GM23338 (cell line): ENCODE results near the gene GRAMD4. TPM values are rescaled to one million over a fixed set of nuclear protein-coding genes. Genes with fewer than 3 reads are reported as not detected.

Experiments used
- ATAC-seq: fragments of 200-7000 bp; cut with Tn5 transposase; 3 replicates; pipeline ENCODE4 v1.9.1; 2020
- DNase-seq: peaks from one replicate; pipeline ENCODE4 v3.0.0-alpha.2; 2015; ENCODE audit warnings: low spot score
- H2AFZ ChIP-seq: fragments of 200-600 bp; sonication (generic); 2 replicates; pipeline ENCODE4 v1.8.0; 2016; ENCODE audit warnings: antibody characterized with exemption, mild to moderate bottlenecking, moderate library complexity
- H3F3A ChIP-seq: fragments of 200-600 bp; sonication (generic); replicated peaks from 2 replicates; pipeline ENCODE4 v1.8.0; 2017; ENCODE audit warnings: antibody characterized with exemption, mixed run types, low read depth
- H3K27ac ChIP-seq: fragments of 200-600 bp; sonication (generic); 2 replicates; pipeline ENCODE4 v1.6.1; 2016; ENCODE audit warnings: low read depth
- H3K27me3 ChIP-seq: fragments of 200-600 bp; sonication (generic); 2 replicates; pipeline ENCODE4 v1.8.0; 2016; ENCODE audit warnings: mild to moderate bottlenecking, mixed run types, moderate library complexity; ENCODE audit not compliant: insufficient read depth
- H3K36me3 ChIP-seq: fragments of 200-600 bp; sonication (generic); 2 replicates; pipeline ENCODE4 v1.8.0; 2016; ENCODE audit warnings: mild to moderate bottlenecking; ENCODE audit not compliant: insufficient read depth
- H3K4me1 ChIP-seq: fragments of 200-600 bp; sonication (generic); 2 replicates; pipeline ENCODE4 v1.8.0; 2016; ENCODE audit warnings: mild to moderate bottlenecking, moderate library complexity; ENCODE audit not compliant: insufficient read depth
- H3K4me2 ChIP-seq: fragments of 200-600 bp; sonication (generic); 2 replicates; pipeline ENCODE4 v1.7.1; 2017; ENCODE audit warnings: mixed run types
- H3K4me3 ChIP-seq: fragments of 200-600 bp; sonication (generic); 2 replicates; pipeline ENCODE4 v1.6.1; 2016; ENCODE audit warnings: mixed run types
- H3K79me2 ChIP-seq: fragments of 200-600 bp; sonication (generic); replicated peaks from 2 replicates; pipeline ENCODE4 v1.8.0; 2017; ENCODE audit warnings: mild to moderate bottlenecking; ENCODE audit not compliant: insufficient read depth
- H3K9me2 ChIP-seq: fragments of 200-600 bp; sonication (generic); 2 replicates; pipeline ENCODE4 v1.8.0; 2017; ENCODE audit not compliant: insufficient read depth
- H4K20me1 ChIP-seq: fragments of 200-600 bp; sonication (generic); replicated peaks from 2 replicates; pipeline ENCODE4 v1.8.0; 2017; ENCODE audit warnings: mild to moderate bottlenecking; ENCODE audit not compliant: insufficient read depth
- H3K27ac Mint-ChIP-seq: 2 replicates; pipeline ENCODE4 v1.8.0; 2020; ENCODE audit warnings: inconsistent platforms, mild to moderate bottlenecking, moderate library complexity, mixed read lengths
- H3K27me3 Mint-ChIP-seq: 3 replicates; pipeline ENCODE4 v1.8.0; 2022; ENCODE audit warnings: low read depth, mild to moderate bottlenecking, moderate library complexity, mixed read lengths, inconsistent platforms; ENCODE audit not compliant: insufficient read depth, poor library complexity
- H3K36me3 Mint-ChIP-seq: 3 replicates; pipeline ENCODE4 v1.8.0; 2021; ENCODE audit warnings: low read depth, mild to moderate bottlenecking, inconsistent platforms, moderate library complexity, mixed read lengths
- H3K4me1 Mint-ChIP-seq: 3 replicates; pipeline ENCODE4 v1.8.0; 2020; ENCODE audit warnings: mild to moderate bottlenecking, inconsistent platforms, mixed read lengths
- H3K4me3 Mint-ChIP-seq: 3 replicates; pipeline ENCODE4 v1.8.0; 2021; ENCODE audit warnings: moderate library complexity, mild to moderate bottlenecking, inconsistent platforms, mixed read lengths
- H3K9me3 Mint-ChIP-seq: 3 replicates; pipeline ENCODE4 v1.8.0; 2020; ENCODE audit warnings: moderate library complexity, mild to moderate bottlenecking, inconsistent platforms, mixed read lengths
- CREB1 ChIP-seq: fragments of 250-450 bp; sonication (Bioruptor Pico); IDR thresholded peaks from 2 replicates; pipeline ENCODE4 v1.5.0; 2020; ENCODE audit warnings: low read depth, mild to moderate bottlenecking, moderate library complexity
- CTCF ChIP-seq, 2 experiments: fragments of 200-600 bp in 1 of 2; sonication (generic) in 1 of 2; conservative IDR thresholded peaks; 2 replicates each; pipeline versions ENCODE4 v1.5.1 to v1.6.1; 2016 to 2017; ENCODE audit warnings: antibody characterized with exemption in 2 of 2, low read depth in 2 of 2, mild to moderate bottlenecking in 2 of 2, moderate library complexity in 1 of 2
- JUNB ChIP-seq: IDR thresholded peaks from one replicate; pipeline ENCODE4 v1.6.1; 2016; ENCODE audit warnings: antibody characterized with exemption; ENCODE audit not compliant: unreplicated experiment
- NANOG ChIP-seq: IDR thresholded peaks from 2 replicates; pipeline ENCODE4 v1.6.1; 2016; ENCODE audit warnings: antibody characterized with exemption, borderline replicate concordance
- REST ChIP-seq: IDR thresholded peaks from one replicate; pipeline ENCODE4 v1.6.1; 2018; ENCODE audit warnings: antibody characterized with exemption; ENCODE audit not compliant: unreplicated experiment
- STAT1 ChIP-seq: IDR thresholded peaks from one replicate; pipeline ENCODE4 v1.6.1; 2016; ENCODE audit warnings: antibody characterized with exemption; ENCODE audit not compliant: unreplicated experiment
- ZNF331 ChIP-seq: fragments of 250-450 bp; sonication (Bioruptor Pico); IDR thresholded peaks from 2 replicates; pipeline ENCODE4 v1.5.0; 2020; ENCODE audit warnings: low read depth, mild to moderate bottlenecking, moderate library complexity
- polyA plus RNA-seq: library from polyadenylated mRNA; unstranded; fragments of >200 nt; fragmentation: Nextera tagmentation; extraction: Ambion mirVana; gene quantifications from 2 replicates; pipeline ENCODE4 v1.2.1, GENCODE V29; 2016
- total RNA-seq: library from RNA; depleted of rRNA; stranded (reverse); fragments of >200 nt; shearing (Covaris generic); gene quantifications from 2 replicates; pipeline ENCODE4 v1.2.3, GENCODE V29; 2014
- TF ChIP-seq, protein P1 (sequence below): fragments of 250-450 bp; sonication (Bioruptor Pico); IDR thresholded peaks from 2 replicates; pipeline ENCODE4 v1.5.0; 2020; ENCODE audit warnings: mild to moderate bottlenecking, moderate library complexity
- TF ChIP-seq, protein P2 (sequence below): IDR thresholded peaks from 2 replicates; pipeline ENCODE4 v1.6.1; 2016; ENCODE audit warnings: antibody characterized with exemption

The GRAMD4 gene
- total and polyA plus RNA-seq, 2 experiments from 2014 or later, result 2.7 to 81.8 TPM

DNA sequence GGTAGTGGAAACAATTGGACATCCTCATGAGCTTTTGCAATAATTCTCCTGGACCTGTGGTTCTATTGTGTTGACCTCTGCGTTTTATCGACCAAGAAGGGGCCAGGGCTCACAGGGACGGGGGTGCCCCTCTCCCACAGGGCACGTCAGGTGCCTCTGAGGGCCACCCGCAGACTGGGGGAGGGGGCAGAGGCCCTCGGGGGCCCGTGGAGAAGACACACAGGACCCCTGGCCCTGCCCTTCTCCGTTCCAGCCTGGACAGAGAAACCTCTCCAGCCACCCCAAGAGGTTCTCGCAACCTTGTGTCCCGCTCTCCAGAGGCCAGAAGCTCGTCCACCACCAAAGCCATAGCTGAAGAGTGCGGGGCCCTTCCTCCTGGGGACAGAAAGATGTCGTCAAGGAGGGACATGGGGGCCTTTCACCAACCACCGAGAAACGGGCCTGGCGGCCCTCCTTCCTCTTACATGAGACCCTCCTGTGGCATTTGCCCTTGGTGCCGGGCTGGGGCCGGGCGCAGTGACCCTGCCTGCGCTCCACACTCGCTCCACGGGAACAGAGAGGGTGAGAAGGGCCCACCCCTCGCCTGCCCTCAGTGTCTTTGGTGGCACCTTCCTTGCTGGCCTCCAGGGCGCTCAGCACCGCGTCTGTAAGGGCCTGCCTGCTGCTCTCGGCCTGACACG lies 57.3 kb downstream of the GRAMD4 start:
- Mint-ChIP-seq H3K27me3 (peaks cover 11% of the 10 kb centered on the region), H3K36me3 (no peaks in the 10 kb centered on the region), H3K9me3 (no peaks in the 10 kb centered on the region), H3K4me1 (peaks cover under 1% of the 10 kb centered on the region; the same call in 1 of the 3 replicates), H3K4me3 (no peak overlapping the region), H3K27ac (no peak overlapping the region)
- Histone ChIP-seq H3K79me2 (no peaks in the 10 kb centered on the region), H3F3A (no peaks in the 10 kb centered on the region), H2AFZ (no peak overlapping the region), H3K4me3 (no peak overlapping the region), H3K4me2 (no peak overlapping the region), H3K27me3 (no peaks in the 10 kb centered on the region), H3K36me3 (no peaks in the 10 kb centered on the region), H3K27ac (no peak overlapping the region), H3K4me1 (no peaks in the 10 kb centered on the region), H4K20me1 (no peaks in the 10 kb centered on the region), H3K9me2 (no peaks in the 10 kb centered on the region)
- DNase-seq, result no peak
- no peak for ATAC-seq
- TF ChIP-seq JUNB (no peak), ZNF331 (CRISPR knock-in tag) (no peak), CREB1 (CRISPR knock-in tag) (no peak), STAT1 (no peak), NANOG (no peak), REST (no peak), CTCF (conservative IDR thresholded peaks at IDR 0.05; ENCODE audit: low read depth in 2 of 2) (no peak)
- TF ChIP-seq, protein P1, sequence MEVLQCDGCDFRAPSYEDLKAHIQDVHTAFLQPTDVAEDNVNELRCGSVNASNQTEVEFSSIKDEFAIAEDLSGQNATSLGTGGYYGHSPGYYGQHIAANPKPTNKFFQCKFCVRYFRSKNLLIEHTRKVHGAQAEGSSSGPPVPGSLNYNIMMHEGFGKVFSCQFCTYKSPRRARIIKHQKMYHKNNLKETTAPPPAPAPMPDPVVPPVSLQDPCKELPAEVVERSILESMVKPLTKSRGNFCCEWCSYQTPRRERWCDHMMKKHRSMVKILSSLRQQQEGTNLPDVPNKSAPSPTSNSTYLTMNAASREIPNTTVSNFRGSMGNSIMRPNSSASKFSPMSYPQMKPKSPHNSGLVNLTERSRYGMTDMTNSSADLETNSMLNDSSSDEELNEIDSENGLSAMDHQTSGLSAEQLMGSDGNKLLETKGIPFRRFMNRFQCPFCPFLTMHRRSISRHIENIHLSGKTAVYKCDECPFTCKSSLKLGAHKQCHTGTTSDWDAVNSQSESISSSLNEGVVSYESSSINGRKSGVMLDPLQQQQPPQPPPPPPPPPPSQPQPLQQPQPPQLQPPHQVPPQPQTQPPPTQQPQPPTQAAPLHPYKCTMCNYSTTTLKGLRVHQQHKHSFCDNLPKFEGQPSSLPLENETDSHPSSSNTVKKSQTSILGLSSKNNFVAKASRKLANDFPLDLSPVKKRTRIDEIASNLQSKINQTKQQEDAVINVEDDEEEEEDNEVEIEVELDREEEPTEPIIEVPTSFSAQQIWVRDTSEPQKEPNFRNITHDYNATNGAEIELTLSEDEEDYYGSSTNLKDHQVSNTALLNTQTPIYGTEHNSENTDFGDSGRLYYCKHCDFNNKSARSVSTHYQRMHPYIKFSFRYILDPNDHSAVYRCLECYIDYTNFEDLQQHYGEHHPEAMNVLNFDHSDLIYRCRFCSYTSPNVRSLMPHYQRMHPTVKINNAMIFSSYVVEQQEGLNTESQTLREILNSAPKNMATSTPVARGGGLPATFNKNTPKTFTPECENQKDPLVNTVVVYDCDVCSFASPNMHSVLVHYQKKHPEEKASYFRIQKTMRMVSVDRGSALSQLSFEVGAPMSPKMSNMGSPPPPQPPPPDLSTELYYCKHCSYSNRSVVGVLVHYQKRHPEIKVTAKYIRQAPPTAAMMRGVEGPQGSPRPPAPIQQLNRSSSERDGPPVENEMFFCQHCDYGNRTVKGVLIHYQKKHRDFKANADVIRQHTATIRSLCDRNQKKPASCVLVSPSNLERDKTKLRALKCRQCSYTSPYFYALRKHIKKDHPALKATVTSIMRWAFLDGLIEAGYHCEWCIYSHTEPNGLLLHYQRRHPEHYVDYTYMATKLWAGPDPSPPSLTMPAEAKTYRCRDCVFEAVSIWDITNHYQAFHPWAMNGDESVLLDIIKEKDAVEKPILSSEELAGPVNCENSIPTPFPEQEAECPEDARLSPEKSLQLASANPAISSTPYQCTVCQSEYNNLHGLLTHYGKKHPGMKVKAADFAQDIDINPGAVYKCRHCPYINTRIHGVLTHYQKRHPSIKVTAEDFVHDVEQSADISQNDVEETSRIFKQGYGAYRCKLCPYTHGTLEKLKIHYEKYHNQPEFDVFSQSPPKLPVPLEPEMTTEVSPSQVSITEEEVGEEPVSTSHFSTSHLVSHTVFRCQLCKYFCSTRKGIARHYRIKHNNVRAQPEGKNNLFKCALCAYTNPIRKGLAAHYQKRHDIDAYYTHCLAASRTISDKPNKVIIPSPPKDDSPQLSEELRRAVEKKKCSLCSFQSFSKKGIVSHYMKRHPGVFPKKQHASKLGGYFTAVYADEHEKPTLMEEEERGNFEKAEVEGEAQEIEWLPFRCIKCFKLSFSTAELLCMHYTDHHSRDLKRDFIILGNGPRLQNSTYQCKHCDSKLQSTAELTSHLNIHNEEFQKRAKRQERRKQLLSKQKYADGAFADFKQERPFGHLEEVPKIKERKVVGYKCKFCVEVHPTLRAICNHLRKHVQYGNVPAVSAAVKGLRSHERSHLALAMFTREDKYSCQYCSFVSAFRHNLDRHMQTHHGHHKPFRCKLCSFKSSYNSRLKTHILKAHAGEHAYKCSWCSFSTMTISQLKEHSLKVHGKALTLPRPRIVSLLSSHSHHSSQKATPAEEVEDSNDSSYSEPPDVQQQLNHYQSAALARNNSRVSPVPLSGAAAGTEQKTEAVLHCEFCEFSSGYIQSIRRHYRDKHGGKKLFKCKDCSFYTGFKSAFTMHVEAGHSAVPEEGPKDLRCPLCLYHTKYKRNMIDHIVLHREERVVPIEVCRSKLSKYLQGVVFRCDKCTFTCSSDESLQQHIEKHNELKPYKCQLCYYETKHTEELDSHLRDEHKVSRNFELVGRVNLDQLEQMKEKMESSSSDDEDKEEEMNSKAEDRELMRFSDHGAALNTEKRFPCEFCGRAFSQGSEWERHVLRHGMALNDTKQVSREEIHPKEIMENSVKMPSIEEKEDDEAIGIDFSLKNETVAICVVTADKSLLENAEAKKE (CRISPR knock-in tag), result no peak
- TF ChIP-seq, protein P2, sequence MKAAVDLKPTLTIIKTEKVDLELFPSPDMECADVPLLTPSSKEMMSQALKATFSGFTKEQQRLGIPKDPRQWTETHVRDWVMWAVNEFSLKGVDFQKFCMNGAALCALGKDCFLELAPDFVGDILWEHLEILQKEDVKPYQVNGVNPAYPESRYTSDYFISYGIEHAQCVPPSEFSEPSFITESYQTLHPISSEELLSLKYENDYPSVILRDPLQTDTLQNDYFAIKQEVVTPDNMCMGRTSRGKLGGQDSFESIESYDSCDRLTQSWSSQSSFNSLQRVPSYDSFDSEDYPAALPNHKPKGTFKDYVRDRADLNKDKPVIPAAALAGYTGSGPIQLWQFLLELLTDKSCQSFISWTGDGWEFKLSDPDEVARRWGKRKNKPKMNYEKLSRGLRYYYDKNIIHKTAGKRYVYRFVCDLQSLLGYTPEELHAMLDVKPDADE, result no peak
